ENCODE measurements around the gene PBX1.

The PBX1 gene

GRCh38 chr1:164672588-164672987 is 113.6 kb downstream of the PBX1 start:
- no peak for DNase-seq

- no peak for DNase-seq
Observed at GRCh38 chr1:164673584-164674214, 114.7 kb downstream of the PBX1 start.

DNA sequence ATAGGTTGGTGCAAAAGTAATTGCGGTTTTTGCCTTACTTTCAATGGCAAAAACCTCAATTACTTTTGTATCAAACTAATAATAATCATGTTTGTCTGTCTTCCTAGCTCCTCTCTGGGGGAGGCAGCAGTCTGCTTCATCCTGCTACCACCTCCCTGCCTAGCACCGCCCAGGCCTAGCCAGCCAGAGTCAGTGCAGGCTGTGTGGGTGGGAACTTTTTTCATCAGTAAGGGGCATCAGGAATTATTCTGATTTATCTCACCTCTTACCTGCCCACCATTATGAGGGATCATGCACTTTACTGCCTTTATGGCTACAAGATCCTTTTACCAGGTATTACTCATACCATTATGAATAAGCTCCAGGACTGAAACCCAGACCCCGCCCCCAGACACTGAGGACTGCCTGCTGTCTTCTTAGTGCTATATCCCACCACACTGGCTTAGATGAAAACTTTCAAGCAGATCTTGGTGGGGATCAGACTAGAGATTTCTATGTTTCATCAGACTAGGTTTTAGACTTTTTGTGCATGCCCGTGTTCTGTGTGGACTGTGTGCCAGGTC is 116.4 kb downstream of the PBX1 start:
- no peak for DNase-seq

DNA sequence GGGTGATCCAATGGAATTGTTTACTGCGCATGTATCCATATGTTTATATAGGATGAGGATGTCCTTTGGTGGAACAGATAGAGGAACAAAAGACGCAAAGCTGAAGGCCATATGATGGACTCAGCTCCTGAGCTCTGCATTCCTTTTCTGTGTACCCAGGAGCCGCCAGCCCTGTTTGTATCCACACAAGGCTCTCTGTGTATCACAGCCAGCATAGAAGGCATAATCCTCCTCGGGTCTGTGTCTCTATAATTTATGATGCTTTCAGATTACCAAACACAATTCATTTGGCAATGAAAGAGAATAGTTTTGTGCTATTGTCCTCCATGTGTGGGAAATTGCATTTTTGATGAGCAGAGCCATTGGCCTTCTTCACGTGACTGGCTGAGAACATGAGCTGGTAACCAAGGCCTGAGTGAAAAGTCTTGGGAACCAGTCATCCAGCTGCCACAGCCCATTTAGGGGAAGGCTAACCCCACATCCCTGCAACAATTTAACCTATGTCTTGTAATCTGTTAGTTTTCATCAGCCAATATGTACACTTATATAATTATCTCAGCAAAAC is 119.2 kb downstream of the PBX1 start:
- DNase-seq = no peak

- no peak for DNase-seq
Observed at GRCh38 chr1:164682570-164682969, 123.6 kb downstream of the PBX1 start.

- DNase-seq = no peak
Observed at GRCh38 chr1:164683235-164683634, 124.3 kb downstream of the PBX1 start.

GRCh38 chr1:164685266-164686035 is 126.5 kb downstream of the PBX1 start:
- no peak for DNase-seq

GRCh38 chr1:164687777-164688176 is 128.8 kb downstream of the PBX1 start:
- DNase-seq = no peak

- DNase-seq = no peak
Observed at GRCh38 chr1:164688791-164689190, 129.8 kb downstream of the PBX1 start.

GRCh38 chr1:164689672-164690511 is 130.9 kb downstream of the PBX1 start:
- peak; percentile 78 for DNase-seq

- DNase-seq = no peak
Observed at GRCh38 chr1:164692420-164692819, 133.4 kb downstream of the PBX1 start.

- no peak for DNase-seq
Observed at GRCh38 chr1:164693564-164694359, 134.8 kb downstream of the PBX1 start.

DNA sequence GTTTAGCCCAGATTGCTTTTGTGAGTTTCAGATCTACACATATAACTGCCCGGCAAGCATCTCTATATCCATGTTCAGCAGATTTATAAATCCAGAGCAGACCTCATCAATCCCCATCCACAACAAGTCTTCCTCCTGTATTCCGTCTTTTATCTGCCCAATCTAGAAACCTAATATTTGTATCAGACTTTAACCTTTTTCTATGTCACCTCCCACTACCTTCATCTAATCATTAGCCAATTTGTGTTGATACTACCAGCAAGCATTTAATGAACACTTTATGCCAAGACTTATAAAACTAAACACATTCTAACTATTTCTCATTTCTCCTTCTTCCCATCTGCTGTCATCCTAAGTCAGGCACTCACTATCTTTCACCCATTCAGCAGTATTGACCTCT is 135.5 kb downstream of the PBX1 start:
- DNase-seq = no peak

DNA sequence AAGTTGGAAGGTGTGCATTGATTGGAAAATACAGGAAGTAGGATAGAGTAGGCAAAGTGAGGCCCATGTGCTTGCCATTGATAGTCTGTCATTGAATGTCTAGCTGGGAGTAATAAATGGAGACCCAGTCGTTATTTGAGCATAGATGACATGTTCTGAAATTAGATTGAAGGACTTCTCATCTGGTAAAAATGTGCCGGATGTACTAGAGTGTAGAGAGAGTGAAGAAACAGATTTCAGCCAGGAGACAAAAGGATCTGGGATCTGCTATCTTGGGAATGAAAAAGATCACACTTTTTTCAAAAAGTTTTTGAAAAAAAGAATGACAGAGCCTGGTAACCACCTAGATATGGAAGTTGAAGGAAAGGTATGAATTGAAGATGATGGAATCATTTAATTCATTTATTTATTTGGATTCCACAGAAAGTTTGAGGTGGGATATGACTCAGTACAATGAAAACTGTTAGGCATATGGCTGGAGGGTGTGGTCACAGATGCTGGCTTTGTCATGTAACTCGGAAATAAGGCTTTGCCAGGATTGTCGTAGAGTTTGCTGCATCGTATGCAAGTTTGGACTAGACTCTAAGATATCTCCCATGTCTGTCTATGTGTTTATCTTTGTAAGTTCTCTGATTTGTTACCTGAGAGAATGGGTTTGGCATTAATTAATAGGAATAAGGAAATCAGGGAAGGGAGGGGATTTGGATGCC is 137.1 kb downstream of the PBX1 start:
- peak; percentile 73 for DNase-seq

- DNase-seq = no peak
Observed at GRCh38 chr1:164699815-164700491, 141.0 kb downstream of the PBX1 start.

DNA sequence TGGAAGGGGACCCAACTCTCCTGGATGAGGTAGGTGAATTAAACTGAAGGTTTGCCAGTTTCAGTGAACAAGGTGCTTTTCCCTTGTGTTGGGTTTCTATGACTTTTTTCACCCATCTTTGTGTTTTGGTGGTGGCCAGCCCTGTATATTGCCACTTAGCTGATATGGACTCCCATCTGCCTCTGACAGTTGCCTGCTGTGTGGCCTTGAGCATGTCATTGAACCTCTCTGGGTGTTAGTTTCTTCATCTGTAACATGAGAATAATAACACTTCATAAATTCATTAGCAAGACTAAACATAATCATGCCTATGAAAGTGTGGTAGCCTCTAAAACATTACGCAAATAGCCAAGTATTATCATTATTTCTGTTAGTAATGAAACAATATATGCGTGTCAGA is 141.7 kb downstream of the PBX1 start:
- DNase-seq = no peak

DNA sequence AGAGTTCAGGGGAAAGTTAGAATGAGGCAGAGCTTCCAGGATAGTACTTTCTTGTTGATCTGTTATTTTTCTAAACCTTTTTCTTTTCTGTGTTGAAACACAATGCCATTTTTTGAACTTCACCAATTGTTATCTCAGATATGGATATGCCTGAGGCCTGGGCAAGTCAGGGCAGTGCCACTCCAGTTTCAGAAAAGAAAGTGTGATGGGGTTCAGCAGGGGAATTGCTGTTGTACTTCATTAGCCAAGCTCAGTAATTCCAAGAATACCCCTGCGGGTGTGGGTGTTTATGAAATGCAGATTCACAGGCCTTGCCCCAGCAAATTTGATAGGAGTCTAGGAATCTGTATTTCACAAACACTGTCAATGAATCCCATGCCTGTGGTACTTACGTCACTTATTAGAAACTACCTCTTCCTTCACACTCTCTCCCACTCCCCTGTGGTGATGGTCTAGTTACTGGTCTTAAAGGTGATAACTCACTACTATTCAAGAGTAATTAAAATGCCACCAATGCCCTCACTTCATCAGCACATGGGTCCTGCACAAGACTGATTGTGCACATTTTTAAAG is 142.3 kb downstream of the PBX1 start:
- DNase-seq = no peak

DNA sequence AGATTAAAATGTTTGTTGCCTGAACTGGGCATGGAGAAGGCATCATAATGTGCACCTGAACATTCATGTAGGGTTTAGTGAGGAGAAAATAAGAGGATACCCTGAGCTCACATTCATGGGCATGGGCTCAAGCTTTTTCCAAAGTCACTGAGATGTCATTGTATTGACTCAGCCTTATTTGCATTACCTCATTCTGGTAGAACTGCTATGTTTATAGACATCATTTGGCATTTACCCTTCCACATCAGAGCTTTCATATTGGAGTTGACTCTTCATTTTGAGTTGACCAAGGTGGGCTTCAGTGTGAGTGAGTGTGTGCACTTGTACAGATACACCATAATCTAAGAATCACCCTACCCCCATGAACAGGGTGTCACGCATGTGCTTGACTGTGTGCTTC is 143.2 kb downstream of the PBX1 start:
- DNase-seq = no peak

- DNase-seq = no peak
Observed at GRCh38 chr1:164702664-164703063, 143.7 kb downstream of the PBX1 start.

- DNase-seq = no peak
Observed at GRCh38 chr1:164703463-164703862, 144.5 kb downstream of the PBX1 start.

Measured in NCI-H446 treated with DMSO at 0.1 percent for 48 hours (cell line).